Liver (tissue), 3 donors: ENCODE results near the gene ARFIP1.

ENCODE experiments used
- FOXA1 ChIP-seq: IDR thresholded peaks from 2 replicates; pipeline ENCODE4 v1.6.1; 2016; ENCODE audit warnings: antibody characterized with exemption
- RAD21 ChIP-seq, 2 donors: IDR thresholded peaks; 2 replicates each; pipeline ENCODE4 v1.6.1; 2016; ENCODE audit warnings: antibody characterized with exemption in 2 of 2, mild to moderate bottlenecking in 2 of 2
- TAF1 ChIP-seq: conservative IDR thresholded peaks from 2 replicates; pipeline ENCODE4 v1.6.1; 2016; ENCODE audit warnings: antibody characterized with exemption, mild to moderate bottlenecking
- YY1 ChIP-seq: IDR thresholded peaks from 2 replicates; pipeline ENCODE4 v1.6.1; 2016; ENCODE audit warnings: antibody characterized with exemption, mild to moderate bottlenecking
- TF ChIP-seq, protein P1 (sequence below): IDR thresholded peaks from 2 replicates; pipeline ENCODE4 v1.6.1; 2016; ENCODE audit warnings: antibody characterized with exemption
- TF ChIP-seq, protein P2 (sequence below): fragments of 150-350 bp; IDR thresholded peaks from 2 replicates; pipeline ENCODE4 v1.5.1; 2017; ENCODE audit warnings: improper control_type of control experiment, low read depth, low read length; ENCODE audit not compliant: missing input control
- TF ChIP-seq, protein P3 (sequence below): IDR thresholded peaks from 2 replicates; pipeline ENCODE4 v1.6.1; 2016; ENCODE audit warnings: antibody characterized with exemption
- TF ChIP-seq, protein P4 (sequence below): IDR thresholded peaks from 2 replicates; pipeline ENCODE4 v1.6.1; 2016; ENCODE audit warnings: antibody characterized with exemption
- TF ChIP-seq, protein P5 (sequence below): IDR thresholded peaks from 2 replicates; pipeline ENCODE4 v1.6.1; 2016; ENCODE audit warnings: antibody characterized with exemption, mild to moderate bottlenecking
- donor health status: healthy.
- donor health status: healthy.

DNA sequence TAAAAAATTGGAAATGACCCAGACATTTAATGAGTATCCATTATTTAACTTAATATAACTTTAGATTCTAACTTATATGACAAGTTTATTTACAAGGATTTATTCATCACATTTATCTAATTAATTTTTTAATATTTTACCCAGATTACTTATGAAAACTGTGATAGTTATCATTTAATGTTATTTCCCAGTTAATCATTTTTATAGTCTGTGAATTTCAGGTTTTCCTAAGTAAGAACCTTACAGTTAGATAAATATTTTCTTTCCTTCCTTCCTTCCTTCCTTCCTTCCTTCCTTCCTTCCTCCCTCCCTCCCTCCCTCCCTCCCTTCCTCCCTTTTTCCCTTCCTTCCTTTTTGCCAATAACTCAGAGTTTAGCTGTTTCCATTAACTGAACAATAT, 141.5 kb downstream of the ARFIP1 start:
- TF ChIP-seq TAF1 (no peak), FOXA1 (no peak), RAD21 (IDR thresholded peaks at IDR 0.05) (no peak), YY1 (no peak)
- TF ChIP-seq, protein P1, sequence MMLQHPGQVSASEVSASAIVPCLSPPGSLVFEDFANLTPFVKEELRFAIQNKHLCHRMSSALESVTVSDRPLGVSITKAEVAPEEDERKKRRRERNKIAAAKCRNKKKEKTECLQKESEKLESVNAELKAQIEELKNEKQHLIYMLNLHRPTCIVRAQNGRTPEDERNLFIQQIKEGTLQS: no peak
- TF ChIP-seq, protein P2, sequence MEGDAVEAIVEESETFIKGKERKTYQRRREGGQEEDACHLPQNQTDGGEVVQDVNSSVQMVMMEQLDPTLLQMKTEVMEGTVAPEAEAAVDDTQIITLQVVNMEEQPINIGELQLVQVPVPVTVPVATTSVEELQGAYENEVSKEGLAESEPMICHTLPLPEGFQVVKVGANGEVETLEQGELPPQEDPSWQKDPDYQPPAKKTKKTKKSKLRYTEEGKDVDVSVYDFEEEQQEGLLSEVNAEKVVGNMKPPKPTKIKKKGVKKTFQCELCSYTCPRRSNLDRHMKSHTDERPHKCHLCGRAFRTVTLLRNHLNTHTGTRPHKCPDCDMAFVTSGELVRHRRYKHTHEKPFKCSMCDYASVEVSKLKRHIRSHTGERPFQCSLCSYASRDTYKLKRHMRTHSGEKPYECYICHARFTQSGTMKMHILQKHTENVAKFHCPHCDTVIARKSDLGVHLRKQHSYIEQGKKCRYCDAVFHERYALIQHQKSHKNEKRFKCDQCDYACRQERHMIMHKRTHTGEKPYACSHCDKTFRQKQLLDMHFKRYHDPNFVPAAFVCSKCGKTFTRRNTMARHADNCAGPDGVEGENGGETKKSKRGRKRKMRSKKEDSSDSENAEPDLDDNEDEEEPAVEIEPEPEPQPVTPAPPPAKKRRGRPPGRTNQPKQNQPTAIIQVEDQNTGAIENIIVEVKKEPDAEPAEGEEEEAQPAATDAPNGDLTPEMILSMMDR: no peak
- TF ChIP-seq, protein P3, sequence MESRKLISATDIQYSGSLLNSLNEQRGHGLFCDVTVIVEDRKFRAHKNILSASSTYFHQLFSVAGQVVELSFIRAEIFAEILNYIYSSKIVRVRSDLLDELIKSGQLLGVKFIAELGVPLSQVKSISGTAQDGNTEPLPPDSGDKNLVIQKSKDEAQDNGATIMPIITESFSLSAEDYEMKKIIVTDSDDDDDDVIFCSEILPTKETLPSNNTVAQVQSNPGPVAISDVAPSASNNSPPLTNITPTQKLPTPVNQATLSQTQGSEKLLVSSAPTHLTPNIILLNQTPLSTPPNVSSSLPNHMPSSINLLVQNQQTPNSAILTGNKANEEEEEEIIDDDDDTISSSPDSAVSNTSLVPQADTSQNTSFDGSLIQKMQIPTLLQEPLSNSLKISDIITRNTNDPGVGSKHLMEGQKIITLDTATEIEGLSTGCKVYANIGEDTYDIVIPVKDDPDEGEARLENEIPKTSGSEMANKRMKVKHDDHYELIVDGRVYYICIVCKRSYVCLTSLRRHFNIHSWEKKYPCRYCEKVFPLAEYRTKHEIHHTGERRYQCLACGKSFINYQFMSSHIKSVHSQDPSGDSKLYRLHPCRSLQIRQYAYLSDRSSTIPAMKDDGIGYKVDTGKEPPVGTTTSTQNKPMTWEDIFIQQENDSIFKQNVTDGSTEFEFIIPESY: no peak
- TF ChIP-seq, protein P4, sequence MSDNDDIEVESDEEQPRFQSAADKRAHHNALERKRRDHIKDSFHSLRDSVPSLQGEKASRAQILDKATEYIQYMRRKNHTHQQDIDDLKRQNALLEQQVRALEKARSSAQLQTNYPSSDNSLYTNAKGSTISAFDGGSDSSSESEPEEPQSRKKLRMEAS: no peak
- TF ChIP-seq, protein P5, sequence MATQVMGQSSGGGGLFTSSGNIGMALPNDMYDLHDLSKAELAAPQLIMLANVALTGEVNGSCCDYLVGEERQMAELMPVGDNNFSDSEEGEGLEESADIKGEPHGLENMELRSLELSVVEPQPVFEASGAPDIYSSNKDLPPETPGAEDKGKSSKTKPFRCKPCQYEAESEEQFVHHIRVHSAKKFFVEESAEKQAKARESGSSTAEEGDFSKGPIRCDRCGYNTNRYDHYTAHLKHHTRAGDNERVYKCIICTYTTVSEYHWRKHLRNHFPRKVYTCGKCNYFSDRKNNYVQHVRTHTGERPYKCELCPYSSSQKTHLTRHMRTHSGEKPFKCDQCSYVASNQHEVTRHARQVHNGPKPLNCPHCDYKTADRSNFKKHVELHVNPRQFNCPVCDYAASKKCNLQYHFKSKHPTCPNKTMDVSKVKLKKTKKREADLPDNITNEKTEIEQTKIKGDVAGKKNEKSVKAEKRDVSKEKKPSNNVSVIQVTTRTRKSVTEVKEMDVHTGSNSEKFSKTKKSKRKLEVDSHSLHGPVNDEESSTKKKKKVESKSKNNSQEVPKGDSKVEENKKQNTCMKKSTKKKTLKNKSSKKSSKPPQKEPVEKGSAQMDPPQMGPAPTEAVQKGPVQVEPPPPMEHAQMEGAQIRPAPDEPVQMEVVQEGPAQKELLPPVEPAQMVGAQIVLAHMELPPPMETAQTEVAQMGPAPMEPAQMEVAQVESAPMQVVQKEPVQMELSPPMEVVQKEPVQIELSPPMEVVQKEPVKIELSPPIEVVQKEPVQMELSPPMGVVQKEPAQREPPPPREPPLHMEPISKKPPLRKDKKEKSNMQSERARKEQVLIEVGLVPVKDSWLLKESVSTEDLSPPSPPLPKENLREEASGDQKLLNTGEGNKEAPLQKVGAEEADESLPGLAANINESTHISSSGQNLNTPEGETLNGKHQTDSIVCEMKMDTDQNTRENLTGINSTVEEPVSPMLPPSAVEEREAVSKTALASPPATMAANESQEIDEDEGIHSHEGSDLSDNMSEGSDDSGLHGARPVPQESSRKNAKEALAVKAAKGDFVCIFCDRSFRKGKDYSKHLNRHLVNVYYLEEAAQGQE: no peak
